T-helper 22 cell (primary cell): ENCODE results near the gene ADAMTSL3.
"Not testable (repeated sequence)": the region's sequence is repeated elsewhere in the genome, so short reads cannot be mapped to it uniquely, and the experiment has no call there.

Experiments used
- DNase-seq: peaks from one replicate; pipeline ENCODE4 v3.0.0-alpha.2; 2020; ENCODE audit warnings: low read depth

Gene ADAMTSL3

DNA sequence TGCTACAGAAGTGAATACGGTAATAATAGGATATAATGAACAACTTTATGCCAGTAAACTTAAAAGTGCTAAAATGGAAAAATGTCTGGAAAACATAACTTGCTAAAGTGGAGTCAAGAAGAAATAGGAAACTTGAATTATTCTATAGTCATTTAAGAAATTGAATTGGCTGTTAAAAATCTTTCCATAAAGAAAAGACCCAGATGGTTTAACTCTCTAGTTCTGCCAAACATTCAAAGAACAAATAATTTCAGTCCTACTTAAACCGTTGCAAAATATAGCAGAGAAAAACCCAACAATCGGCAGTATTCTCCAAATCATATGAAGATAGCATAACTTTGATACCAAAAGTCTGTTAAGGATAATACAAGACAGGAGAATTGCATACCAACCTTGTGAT is 432.1 kb downstream of the ADAMTSL3 start:
- not testable (repeated sequence) for DNase-seq
